Lung (tissue), 12 donors: Measurements from ENCODE around the gene SMAD6. TPM values are rescaled to one million over a fixed set of nuclear protein-coding genes. Genes with fewer than 3 reads are reported as not detected.
"Not testable (repeated sequence)": the region's sequence is repeated elsewhere in the genome, so short reads cannot be mapped to it uniquely, and the experiment has no call there.

Source experiments
- ATAC-seq: fragments of 200-7000 bp; cut with Tn5 transposase; one replicate; pipeline ENCODE4 v1.9.1; 2020; ENCODE audit warnings: moderate number of reproducible peaks; ENCODE audit not compliant: insufficient read depth, low FRiP score
- DNase-seq, 3 donors: peaks; one replicate each; pipeline ENCODE4 v3.0.0-alpha.2; 2013 to 2017
- H3K27ac ChIP-seq, 2 donors: one replicate each; pipeline ENCODE4 v1.5.1; 2013; ENCODE audit warnings: mild to moderate bottlenecking in 2 of 2, moderate library complexity in 2 of 2, control low read depth in 1 of 2, inconsistent platforms in 1 of 2, low read depth in 1 of 2, low read length in 1 of 2
- H3K27me3 ChIP-seq, 3 donors: one replicate each; pipeline ENCODE4 v1.5.1; 2013; ENCODE audit warnings: low read length in 2 of 3; ENCODE audit not compliant: control insufficient read depth in 3 of 3, insufficient read depth in 3 of 3
- H3K36me3 ChIP-seq, 4 donors: one replicate each; pipeline ENCODE4 v1.5.1; 2013; ENCODE audit warnings: low read length in 4 of 4, mild to moderate bottlenecking in 1 of 4, moderate library complexity in 1 of 4; ENCODE audit not compliant: control insufficient read depth in 4 of 4, insufficient read depth in 4 of 4
- H3K4me1 ChIP-seq, 5 donors: one replicate each; pipeline ENCODE4 v1.5.1; 2013; ENCODE audit warnings: low read length in 5 of 5, mild to moderate bottlenecking in 2 of 5, moderate library complexity in 1 of 5; ENCODE audit not compliant: control insufficient read depth in 5 of 5, insufficient read depth in 5 of 5
- H3K4me3 ChIP-seq: one replicate; pipeline ENCODE4 v1.5.1; 2013; ENCODE audit warnings: mild to moderate bottlenecking, control low read depth, moderate library complexity
- H3K9ac ChIP-seq, 2 donors: one replicate each; pipeline ENCODE4 v1.5.1; 2013; ENCODE audit warnings: low read length in 2 of 2, control low read depth in 1 of 2; ENCODE audit not compliant: insufficient read depth in 1 of 2
- H3K9me3 ChIP-seq, 4 donors: one replicate each; pipeline ENCODE4 v1.5.1; 2013; ENCODE audit warnings: low read length in 3 of 4, mild to moderate bottlenecking in 1 of 4, moderate library complexity in 1 of 4; ENCODE audit not compliant: control insufficient read depth in 4 of 4, insufficient read depth in 3 of 4
- CTCF ChIP-seq: IDR thresholded peaks from 2 replicates; pipeline ENCODE4 v1.5.1; 2012; ENCODE audit warnings: mild to moderate bottlenecking; ENCODE audit errors: control extremely low read depth, extremely low read depth
- WGBS, 2 donors: extraction: QIAGEN DNeasy Blood & Tissue Kit; methylation state at CpG; one replicate each; pipeline ENCODE4 v1.1.7; 2013; 5-methylcytosine and 5-hydroxymethylcytosine counted together
- polyA plus RNA-seq, 2 donors: library from polyadenylated mRNA; stranded (reverse); fragments of 200-250 nt; gene quantifications; one replicate each; pipeline ENCODE4 v1.2.1, GENCODE V29; 2013
- total RNA-seq, 2 donors: library from RNA; depleted of rRNA in 1 of 2; stranded (reverse); fragments of >200 nt in 1 of 2; gene quantifications; one replicate each; pipeline ENCODE4 v1.2.1, GENCODE V29; 2014 to 2021
- donor health status: control.
- donor health status: control.
- donor health status: Bipolar disorder and iron deficiency.
- donor health status: healthy.
- donor health status: DM: yes; HTN: yes; CAD: no.

Gene SMAD6
- total and polyA plus RNA-seq, 4 donors = 24.2 to 67.9 (median 59.1) TPM

GRCh38 chr15:66756295-66756694 is 54.3 kb downstream of the SMAD6 start:
- H3K27ac ChIP-seq = peak overlapping the region in 1 of 2 donors; percentile 80
- WGBS, 2 donors = 54 to 76% methylated on average over 6 of the region's 6 CpGs
- H3K4me3 ChIP-seq = no peak overlapping the region
- no peak for TF ChIP-seq CTCF
- peak in 2 of 3 donors; percentile 47 to 52 for DNase-seq
- peaks cover 0 to 16% (median 7%) of the 10 kb centered on the region in 4 donors for H3K36me3 ChIP-seq
- H3K9me3 ChIP-seq = peaks cover 0 to 6% (median 3%) of the 10 kb centered on the region in 4 donors
- ATAC-seq = no peak
- H3K4me1 ChIP-seq = peaks cover 8 to 50% (median 28%) of the 10 kb centered on the region in 5 donors
- no peak overlapping the region for H3K9ac ChIP-seq
- H3K27me3 ChIP-seq = no peaks in the 10 kb centered on the region

- DNase-seq (no peak), ATAC-seq (no peak)
- no peak overlapping the region for H3K9ac ChIP-seq
- H3K27ac ChIP-seq = peak overlapping the region in 1 of 2 donors; percentile 80
- WGBS, 2 donors = 74 to 84% methylated on average over 12 of the region's 12 CpGs
- peaks cover 0 to 6% (median 3%) of the 10 kb centered on the region in 4 donors for H3K9me3 ChIP-seq
- H3K27me3 ChIP-seq = no peaks in the 10 kb centered on the region
- peaks cover 0 to 16% (median 7%) of the 10 kb centered on the region in 4 donors for H3K36me3 ChIP-seq
- H3K4me3 ChIP-seq = no peak overlapping the region
- no peak for TF ChIP-seq CTCF
- H3K4me1 ChIP-seq = peaks cover 10 to 55% (median 30%) of the 10 kb centered on the region in 5 donors
Measured at GRCh38 chr15:66757030-66757429, 55.0 kb downstream of the SMAD6 start.

- peaks cover 0 to 13% (median 7%) of the 10 kb centered on the region in 4 donors for H3K36me3 ChIP-seq
- no peak overlapping the region for H3K4me3 ChIP-seq
- peak overlapping the region in 1 of 2 donors; percentile 80 for H3K27ac ChIP-seq
- TF ChIP-seq CTCF = no peak
- H3K9ac ChIP-seq = no peak overlapping the region
- no peak for DNase-seq
- no peaks in the 10 kb centered on the region for H3K27me3 ChIP-seq
- 71 to 76% methylated on average over 11 of the region's 11 CpGs for WGBS, 2 donors
- H3K9me3 ChIP-seq = peaks cover 0 to 6% (median 3%) of the 10 kb centered on the region in 4 donors
- ATAC-seq = no peak
- peaks cover 6 to 58% (median 32%) of the 10 kb centered on the region in 5 donors for H3K4me1 ChIP-seq
Measured at GRCh38 chr15:66757521-66757920, 55.5 kb downstream of the SMAD6 start.

GRCh38 chr15:66758217-66758616 is 56.2 kb downstream of the SMAD6 start:
- not testable (repeated sequence) for H3K9ac ChIP-seq, H3K9me3 ChIP-seq, ATAC-seq, H3K4me3 ChIP-seq, H3K27ac ChIP-seq, H3K27me3 ChIP-seq, DNase-seq
- H3K36me3 ChIP-seq = peaks cover 0 to 13% (median 6%) of the 10 kb centered on the region in 4 donors
- H3K4me1 ChIP-seq = peaks cover 11 to 65% (median 39%) of the 10 kb centered on the region in 5 donors
- WGBS, 2 donors = 57 to 74% methylated on average over 6 of the region's 6 CpGs
